Cardiac muscle cell (in vitro differentiated cells and primary cell): ENCODE measurements around the gene OSTN. TPM values are rescaled to one million over a fixed set of nuclear protein-coding genes. Genes with fewer than 3 reads are reported as not detected.

ENCODE experiments used
- DNase-seq, 2 donors: peaks; one replicate each; pipeline versions ENCODE4 v3.0.0 to v3.0.0-alpha.2; 2010 to 2017; ENCODE audit warnings: low read depth in 1 of 2, low spot score in 1 of 2
- H3K27ac ChIP-seq: fragments of 200-600 bp; sonication (generic); 2 replicates; pipeline ENCODE4 v1.5.1; 2016
- H3K27me3 ChIP-seq: fragments of 200-600 bp; sonication (generic); 2 replicates; pipeline ENCODE4 v1.6.0; 2016; ENCODE audit warnings: control low read depth
- H3K36me3 ChIP-seq: fragments of 200-600 bp; sonication (generic); 2 replicates; pipeline ENCODE4 v1.5.1; 2016; ENCODE audit warnings: control low read depth
- H3K4me1 ChIP-seq: fragments of 200-600 bp; sonication (generic); 2 replicates; pipeline ENCODE4 v1.8.1; 2017; ENCODE audit warnings: low read depth, mild to moderate bottlenecking, mixed run types
- H3K4me3 ChIP-seq: fragments of 200-600 bp; sonication (generic); 2 replicates; pipeline ENCODE4 v1.5.1; 2016; ENCODE audit warnings: mild to moderate bottlenecking
- H3K9me3 ChIP-seq: fragments of 200-600 bp; sonication (generic); 2 replicates; pipeline ENCODE4 v1.5.1; 2017; ENCODE audit warnings: low read depth, mild to moderate bottlenecking, control low read depth
- polyA plus RNA-seq: library from polyadenylated mRNA; unstranded; fragments of >200 nt; fragmentation: Nextera tagmentation; extraction: Ambion mirVana; gene quantifications from 2 replicates; pipeline ENCODE4 v1.2.1, GENCODE V29; 2016
- total RNA-seq: library from RNA; depleted of rRNA; stranded (reverse); fragments of >200 nt; gene quantifications from 2 replicates; pipeline ENCODE4 v1.2.3, GENCODE V29; 2016
- TF ChIP-seq, protein P1 (sequence below): IDR thresholded peaks from 2 replicates; pipeline ENCODE4 v1.5.1; 2012; ENCODE audit warnings: low read depth, mild to moderate bottlenecking, low read length

OSTN gene
- total and polyA plus RNA-seq, 2 experiments from 2014 or later = 0.06 TPM; not detected in 1

DNA sequence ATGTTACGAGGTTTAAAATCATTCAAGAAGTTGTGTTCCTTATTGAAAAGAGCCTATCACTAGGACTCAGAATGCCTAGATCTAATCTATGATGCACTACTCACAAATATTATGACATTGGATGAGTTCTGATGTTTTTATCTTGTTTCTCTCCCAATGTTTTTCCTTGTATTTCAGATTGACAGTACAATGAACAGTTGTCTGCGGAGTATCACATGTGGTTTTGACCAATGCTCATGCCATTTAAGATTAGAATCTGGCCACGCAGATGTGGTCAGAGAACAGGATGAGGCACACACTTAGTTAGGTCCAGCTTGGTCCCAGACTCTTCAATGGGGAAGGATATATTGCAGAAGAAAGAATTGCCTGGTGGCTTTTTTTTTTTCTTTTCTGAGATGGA is 104.6 kb downstream of the OSTN start:
- no peak overlapping the region for H3K4me3 ChIP-seq
- DNase-seq = peak in 1 of 2 donors; percentile 36
- no peaks in the 10 kb centered on the region for H3K27me3 ChIP-seq
- no peaks in the 10 kb centered on the region for H3K9me3 ChIP-seq
- TF ChIP-seq, protein P1, sequence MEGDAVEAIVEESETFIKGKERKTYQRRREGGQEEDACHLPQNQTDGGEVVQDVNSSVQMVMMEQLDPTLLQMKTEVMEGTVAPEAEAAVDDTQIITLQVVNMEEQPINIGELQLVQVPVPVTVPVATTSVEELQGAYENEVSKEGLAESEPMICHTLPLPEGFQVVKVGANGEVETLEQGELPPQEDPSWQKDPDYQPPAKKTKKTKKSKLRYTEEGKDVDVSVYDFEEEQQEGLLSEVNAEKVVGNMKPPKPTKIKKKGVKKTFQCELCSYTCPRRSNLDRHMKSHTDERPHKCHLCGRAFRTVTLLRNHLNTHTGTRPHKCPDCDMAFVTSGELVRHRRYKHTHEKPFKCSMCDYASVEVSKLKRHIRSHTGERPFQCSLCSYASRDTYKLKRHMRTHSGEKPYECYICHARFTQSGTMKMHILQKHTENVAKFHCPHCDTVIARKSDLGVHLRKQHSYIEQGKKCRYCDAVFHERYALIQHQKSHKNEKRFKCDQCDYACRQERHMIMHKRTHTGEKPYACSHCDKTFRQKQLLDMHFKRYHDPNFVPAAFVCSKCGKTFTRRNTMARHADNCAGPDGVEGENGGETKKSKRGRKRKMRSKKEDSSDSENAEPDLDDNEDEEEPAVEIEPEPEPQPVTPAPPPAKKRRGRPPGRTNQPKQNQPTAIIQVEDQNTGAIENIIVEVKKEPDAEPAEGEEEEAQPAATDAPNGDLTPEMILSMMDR = no peak
- H3K4me1 ChIP-seq = no peaks in the 10 kb centered on the region
- no peak overlapping the region for H3K27ac ChIP-seq
- H3K36me3 ChIP-seq = no peaks in the 10 kb centered on the region

DNA sequence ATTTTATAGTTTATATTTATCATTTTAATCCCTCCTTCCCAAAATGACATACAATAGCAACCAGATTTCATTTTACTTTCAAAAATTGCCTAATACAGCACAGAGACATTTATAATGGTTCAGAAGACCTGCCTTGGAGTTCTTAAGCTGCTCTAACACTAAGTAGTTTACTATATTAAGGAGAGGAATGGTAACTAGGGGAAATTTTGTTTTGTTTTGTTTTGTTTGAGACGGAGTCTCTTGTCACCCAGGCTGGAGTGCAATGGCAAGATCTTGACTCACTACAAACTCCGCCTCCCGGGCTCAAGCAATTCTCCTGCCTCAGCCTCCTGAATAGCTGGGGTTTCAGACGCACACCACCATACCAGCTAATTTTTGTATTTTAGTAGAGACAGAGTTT is 107.4 kb downstream of the OSTN start:
- Histone ChIP-seq H3K27me3 (no peaks in the 10 kb centered on the region), H3K4me1 (no peaks in the 10 kb centered on the region)
- TF ChIP-seq, protein P1 = no peak

DNA sequence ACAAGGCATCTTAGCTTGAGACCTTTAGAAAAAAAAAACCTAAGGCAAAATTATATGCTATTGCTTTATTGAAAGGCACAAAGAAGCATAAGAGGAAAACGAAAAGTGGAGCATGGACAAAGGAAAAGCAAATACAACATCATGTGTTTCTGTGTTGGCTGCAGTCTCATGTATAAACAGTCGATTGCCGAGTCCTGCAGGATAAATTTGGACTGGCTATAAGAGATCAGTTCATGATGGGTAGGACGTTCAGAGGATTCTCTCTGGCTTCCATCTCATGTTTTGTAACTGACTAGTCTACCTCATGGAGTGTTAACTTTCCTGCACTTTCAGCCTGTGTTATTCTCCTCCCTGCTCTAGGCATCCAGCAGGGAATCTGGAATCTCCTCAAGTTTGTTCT is 108.3 kb downstream of the OSTN start:
- H3K4me1 ChIP-seq = no peaks in the 10 kb centered on the region
- TF ChIP-seq, protein P1 = no peak
- H3K36me3 ChIP-seq = no peaks in the 10 kb centered on the region
- no peak overlapping the region for H3K4me3 ChIP-seq
- H3K27ac ChIP-seq = no peak overlapping the region
- no peak for DNase-seq
- H3K27me3 ChIP-seq = no peaks in the 10 kb centered on the region
- H3K9me3 ChIP-seq = no peaks in the 10 kb centered on the region

More for the DNA sequence above, 107.4 kb downstream of the OSTN start:
- DNase-seq = no peak
- H3K27ac ChIP-seq = no peak overlapping the region
- H3K9me3 ChIP-seq = no peaks in the 10 kb centered on the region
- H3K36me3 ChIP-seq = no peaks in the 10 kb centered on the region
- H3K4me3 ChIP-seq = no peak overlapping the region

DNA sequence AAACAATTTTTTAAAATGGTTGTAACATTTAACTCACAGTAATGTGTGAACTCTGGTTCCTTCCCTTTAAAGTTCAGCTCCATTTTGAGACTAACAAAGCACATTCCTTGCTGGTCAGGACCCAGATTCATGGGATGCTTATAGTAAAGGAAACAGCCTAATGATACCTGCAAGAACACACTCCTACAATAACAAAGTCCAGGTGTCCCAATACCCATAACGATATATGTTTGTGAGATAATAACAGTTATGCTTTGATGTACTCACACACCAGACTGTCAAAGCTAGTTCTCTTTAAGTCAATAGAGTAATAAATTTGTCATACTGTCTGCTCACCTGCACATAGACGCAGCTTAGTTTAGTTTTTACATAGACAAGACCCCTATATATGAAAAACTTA is 114.3 kb downstream of the OSTN start:
- DNase-seq = no peak
- Histone ChIP-seq H3K4me1 (no peaks in the 10 kb centered on the region), H3K36me3 (no peaks in the 10 kb centered on the region), H3K4me3 (no peak overlapping the region), H3K27me3 (no peaks in the 10 kb centered on the region), H3K27ac (no peak overlapping the region), H3K9me3 (no peaks in the 10 kb centered on the region)
- TF ChIP-seq, protein P1 = no peak

DNA sequence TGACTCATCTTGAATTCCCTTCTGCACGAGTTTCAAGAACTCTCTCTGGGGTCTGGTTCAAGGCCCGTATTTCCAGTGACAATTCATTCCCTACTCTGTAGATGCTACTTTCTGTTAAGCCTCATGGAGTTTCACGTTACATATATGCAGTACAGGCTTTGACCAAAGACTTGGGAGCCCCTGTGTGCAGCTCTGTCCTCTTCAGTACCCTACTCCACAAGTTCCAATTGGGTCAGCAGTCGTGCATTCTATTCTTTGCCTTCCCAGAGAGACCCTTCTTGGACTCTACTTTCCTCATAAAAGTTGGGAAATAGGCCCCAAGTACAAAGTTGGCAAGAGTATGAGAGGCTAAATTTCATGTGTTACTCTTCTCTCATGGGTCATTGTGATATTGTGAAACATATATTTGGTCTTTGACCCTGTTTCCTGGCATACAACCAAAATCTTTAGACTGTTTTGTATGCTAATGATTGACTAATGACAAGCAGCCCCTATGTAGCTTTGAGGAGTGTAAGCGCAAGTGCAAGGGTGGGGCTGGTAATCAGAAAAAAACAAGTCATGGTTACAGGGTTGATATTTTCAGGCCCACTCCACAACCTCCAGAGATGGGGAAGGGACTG is 115.2 kb downstream of the OSTN start:
- H3K4me1 ChIP-seq = no peaks in the 10 kb centered on the region
- no peaks in the 10 kb centered on the region for H3K27me3 ChIP-seq
- no peak for DNase-seq
- H3K27ac ChIP-seq = no peak overlapping the region
- H3K4me3 ChIP-seq = no peak overlapping the region
- H3K36me3 ChIP-seq = no peaks in the 10 kb centered on the region
- TF ChIP-seq, protein P1 = no peak
- no peaks in the 10 kb centered on the region for H3K9me3 ChIP-seq

Other genes starting within 250 kb of the OSTN start
- 68.6 and 82.3 TPM in 2 replicates for gene CCDC50, start 130.2 kb downstream of the OSTN start, total RNA-seq
- gene CCDC50, start 130.2 kb downstream of the OSTN start, polyA plus RNA-seq = 25.3 and 34.1 TPM in 2 replicates
- gene UTS2B, start 131.3 kb downstream of the OSTN start, total RNA-seq = 0.32 TPM in 1 of 2 replicates, not detected in the other
- 0.81 and 1.9 TPM in 2 replicates for gene UTS2B, start 131.3 kb downstream of the OSTN start, polyA plus RNA-seq